ENCODE measurements around the gene GALP.
"Not testable (repeated sequence)": the region's sequence is repeated elsewhere in the genome, so short reads cannot be mapped to it uniquely, and the experiment has no call there.

GALP gene

DNA sequence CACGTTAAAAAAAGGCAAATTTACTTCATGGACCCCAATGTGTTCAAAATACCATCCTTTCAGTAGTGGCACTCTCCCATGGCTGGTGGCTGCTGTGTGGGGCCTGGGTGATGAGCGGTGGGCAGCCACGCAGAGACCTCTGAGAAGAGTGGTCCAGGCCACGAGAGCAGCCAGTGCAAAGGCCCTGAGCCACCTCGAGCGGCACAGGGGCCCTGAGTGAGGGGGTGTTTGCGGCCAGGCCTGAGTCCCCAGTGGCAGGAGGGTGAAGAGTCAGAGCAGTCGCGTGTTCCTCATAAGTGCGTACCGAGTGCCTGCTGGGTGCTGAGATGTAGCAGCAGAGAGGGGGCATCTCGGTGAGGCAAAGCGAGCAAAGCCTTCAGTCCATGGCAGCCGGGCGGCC, 27.7 kb upstream of the GALP start:
- DNase-seq (ENCODE audit: low spot score) = no peak

DNA sequence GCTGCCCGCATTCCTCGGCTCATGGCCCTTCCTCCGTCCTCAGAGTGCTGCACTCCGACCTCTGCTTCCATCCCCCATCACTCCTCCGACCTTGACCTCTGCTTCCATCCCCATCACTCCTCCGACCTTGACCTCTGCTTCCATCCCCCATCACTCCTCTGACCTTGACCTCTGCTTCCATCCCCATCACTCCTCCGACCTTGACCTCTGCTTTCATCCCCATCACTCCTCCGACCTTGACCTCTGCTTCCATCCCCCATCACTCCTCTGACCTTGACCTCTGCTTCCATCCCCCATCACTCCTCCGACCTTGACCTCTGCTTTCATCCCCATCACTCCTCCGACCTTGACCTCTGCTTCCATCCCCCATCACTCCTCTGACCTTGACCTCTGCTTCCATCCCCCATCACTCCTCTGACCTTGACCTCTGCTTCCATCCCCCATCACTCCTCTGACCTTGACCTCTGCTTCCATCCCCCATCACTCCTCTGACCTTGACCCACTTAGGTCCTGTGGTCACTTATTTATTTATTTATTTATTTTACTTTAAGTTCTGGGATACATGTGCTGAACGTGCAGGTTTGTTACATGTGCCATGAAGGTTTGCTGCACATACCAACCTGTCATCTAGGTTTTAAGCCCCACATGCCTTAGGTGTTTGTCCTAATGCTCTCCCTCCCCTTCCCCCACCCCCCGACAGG, 26.7 kb upstream of the GALP start:
- DNase-seq (ENCODE audit: low spot score) = not testable (repeated sequence)

DNA sequence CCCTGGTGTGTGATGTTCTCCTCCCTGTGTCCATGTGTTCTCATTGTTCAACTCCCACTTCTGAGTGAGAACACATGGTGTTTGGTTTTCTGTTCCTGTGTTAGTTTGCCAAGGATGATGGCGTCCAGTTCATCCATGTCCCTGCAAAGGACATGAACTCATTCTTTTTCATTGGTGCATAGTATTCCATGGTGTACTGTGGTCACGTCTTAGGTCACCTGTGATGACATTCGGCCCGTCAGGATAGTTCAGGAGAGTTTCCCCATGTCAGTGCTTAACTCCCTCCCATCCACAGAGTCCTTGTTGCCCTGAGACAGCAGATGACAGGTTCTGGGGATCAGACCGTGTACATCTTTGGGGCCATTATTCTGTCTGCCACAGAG, 26.2 kb upstream of the GALP start:
- DNase-seq (ENCODE audit: low spot score) = no peak

DNA sequence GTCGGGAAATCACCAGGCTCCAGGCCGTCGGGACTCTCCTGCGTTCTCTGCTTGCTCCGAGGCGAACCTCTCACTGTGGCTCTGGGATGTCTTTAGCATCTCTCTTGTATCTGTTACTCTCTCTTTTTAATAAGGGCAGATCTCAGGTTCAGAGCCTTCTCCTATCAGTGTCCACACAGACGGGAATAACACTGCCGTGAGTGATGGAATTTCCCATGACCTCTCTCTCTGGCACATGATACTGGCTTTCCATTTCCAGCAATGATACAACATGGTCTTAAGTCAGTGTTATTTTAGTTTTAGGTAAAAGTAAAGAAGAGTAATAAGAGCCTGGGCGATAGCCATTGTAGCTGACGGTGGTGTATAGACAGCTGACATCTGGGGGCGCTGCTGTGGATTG, 25.4 kb upstream of the GALP start:
- peak; percentile 23 for DNase-seq (ENCODE audit: low spot score)

DNA sequence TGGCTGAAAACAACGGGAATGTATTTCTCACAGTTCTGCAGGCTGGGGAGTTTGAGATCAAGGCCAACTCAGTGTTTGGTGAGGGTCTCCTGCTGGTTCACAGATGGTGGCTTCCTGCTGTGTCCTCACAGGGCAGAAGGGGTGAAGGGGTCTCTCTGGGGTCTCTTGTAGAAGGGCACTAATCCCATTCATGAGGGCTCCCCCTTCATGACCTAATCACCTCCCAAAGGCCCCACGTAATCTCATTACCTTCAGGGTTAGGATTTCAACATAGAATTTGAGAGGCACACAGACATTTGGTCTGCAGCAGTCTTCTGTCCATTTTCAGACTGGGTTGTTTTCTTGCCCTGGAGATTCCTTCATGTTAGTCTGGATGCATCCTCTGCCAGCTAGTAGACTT, 23.2 kb upstream of the GALP start:
- DNase-seq (ENCODE audit: low spot score) = no peak

DNA sequence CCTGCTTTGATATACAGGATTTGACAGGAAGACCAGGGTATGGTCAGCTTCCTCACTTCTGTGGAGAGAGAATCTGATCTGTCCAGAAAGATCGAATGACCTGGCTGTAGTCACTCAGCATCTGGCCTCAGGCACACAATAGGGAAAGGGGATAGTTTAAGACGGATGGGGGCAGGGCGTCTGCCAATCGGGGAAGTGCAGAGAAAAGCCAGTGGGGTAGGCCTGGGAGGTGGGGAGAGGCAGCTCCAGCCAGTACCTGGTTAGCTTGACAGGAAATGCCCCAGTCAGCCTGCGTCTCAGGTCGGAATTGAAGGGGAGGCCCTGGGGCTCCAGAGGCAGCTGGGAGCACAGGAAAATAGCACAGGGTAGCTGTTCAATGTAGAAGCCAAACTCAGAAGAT, 22.3 kb upstream of the GALP start:
- DNase-seq (ENCODE audit: low spot score) = peak; percentile 22

DNA sequence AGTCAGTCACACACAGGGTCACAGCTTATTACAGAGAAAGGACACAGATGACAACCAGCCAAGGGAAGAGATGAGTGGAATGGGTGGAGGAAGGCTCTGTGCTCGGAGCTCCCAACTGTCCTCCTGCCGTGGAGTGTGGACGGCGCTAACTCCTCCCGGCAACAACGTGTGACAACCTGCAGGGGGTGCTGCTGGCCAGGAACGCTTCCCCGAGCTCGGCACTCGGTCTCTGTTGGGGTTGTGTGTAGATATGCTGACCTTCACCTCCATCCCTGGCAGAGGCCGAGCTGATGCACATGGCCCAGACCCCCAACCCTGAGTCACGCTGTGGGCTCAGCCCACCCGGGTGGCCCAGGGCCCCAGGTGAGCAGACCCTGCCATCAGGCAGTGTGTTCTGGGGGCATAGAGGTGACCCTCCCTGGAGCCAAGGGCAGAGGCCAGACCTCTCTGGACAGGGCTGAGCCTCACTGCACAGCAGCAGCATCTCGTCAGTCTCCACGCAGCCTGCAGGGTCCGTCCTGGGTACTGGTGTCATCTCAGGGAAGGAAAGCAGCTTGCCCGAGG, 20.6 kb upstream of the GALP start:
- DNase-seq (ENCODE audit: low spot score) = peak; percentile 67

DNA sequence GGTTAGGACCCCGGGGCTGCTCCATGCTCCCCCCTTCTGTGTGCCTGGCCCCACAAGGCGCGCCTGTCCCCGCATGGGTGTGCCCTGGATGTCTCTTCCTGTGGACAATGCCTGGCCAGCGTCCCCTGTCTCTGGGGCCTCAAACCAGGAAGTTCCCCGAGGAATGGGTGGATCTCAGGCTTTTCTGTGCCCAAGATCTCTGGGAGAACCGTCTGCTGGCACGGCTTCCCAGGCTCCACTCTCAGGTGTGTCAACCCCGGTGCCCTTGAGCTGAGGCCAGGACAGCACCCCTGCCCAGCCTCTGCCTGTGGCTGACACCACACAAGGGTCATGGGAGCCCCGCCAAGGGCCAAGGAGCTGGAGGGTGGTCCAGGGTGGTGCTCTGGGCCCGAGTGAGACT, 19.0 kb upstream of the GALP start:
- DNase-seq (ENCODE audit: low spot score) = no peak

DNA sequence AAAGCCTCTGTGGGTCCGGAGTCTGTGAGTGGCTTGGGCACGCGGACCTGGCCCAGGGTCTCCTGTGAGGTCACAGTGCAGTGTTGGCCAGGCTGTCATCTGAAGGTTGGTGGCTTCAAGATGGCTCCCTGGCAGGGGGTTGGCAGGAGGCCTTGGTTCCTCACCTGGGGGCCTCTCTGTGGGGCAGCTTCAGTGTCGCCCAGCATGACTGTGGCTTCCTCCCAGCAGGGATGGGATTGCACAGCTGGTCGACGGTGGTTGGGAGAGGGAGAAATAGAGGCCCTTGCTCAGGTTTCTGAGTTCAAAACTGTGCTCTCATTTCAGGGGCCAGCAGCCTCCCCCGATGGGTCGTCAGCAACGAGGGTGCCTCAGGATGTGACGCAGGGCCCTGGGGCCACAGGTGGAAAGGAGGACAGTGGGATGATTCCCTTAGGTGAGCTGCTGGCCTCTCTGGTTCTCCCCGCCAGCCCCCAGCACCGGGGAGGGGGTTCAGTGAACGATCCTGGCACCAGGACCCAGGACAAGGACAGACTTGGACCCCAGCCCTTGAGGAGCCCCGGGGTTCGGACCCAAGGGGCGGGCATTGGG, 17.5 kb upstream of the GALP start:
- DNase-seq (ENCODE audit: low spot score) = no peak

DNA sequence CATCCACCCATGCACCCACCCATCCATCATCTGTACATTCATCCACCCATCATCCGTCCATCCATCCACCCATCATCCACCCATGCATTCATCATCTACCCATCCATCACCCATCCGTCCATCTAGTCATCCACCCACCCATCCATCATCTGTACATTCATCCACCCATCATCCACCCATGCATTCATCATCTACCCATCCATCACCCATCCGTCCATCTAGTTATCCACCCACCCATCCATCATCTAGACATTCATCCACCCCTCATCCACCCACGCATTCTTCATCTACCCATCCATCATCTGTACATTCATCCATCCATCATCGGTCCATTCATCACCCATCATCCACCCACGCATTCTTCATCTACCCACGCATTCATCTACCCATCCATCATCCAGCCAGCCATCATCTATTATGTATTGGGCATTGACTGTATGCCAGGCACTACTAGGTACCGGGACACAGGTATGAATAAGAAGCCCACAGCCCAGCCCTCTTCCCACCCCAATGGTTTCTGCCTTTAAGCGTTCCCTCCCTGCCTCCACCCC, 16.7 kb upstream of the GALP start:
- DNase-seq (ENCODE audit: low spot score) = no peak

DNA sequence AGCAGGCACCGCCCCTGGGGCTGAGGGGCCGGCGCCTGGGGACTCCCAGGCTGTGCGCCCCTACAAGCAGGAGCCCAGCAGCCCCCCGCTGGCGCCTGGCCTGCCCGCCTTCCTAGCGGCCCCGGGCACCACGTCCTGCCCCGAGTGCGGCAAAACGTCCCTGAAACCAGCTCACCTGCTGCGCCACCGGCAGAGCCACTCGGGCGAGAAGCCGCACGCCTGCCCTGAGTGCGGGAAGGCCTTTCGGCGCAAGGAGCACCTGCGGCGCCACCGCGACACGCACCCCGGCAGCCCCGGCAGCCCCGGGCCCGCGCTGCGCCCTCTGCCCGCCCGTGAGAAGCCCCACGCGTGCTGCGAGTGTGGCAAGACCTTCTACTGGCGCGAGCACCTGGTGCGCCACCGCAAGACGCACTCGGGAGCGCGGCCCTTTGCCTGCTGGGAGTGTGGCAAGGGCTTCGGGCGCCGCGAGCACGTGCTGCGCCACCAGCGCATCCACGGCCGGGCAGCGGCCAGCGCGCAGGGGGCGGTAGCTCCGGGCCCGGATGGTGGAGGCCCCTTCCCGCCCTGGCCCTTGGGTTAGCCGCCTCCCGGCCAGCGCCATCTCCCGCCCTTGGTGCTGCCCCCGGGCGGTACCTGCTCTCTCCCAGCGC, 16.1 kb upstream of the GALP start:
- no peak for DNase-seq (ENCODE audit: low spot score)

DNA sequence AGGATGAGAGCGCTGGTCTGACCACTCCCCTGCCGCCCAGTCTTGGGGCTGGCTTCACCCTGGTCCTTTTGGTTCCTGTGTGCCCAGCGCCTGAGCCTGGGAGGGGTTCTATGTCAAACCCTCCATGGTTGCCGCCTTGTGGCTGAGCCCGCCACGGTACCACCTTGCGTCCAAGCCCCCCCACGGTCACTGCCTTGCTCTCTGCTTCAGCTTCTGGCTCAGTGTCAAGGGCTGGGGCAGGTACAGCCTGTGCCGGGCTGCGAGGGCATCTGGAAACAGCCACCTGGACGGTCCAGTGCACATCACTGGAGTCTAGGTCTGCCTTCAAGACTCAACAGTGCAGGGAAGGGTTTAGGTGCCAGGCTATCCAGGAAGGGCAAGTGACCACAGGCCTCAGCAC, 14.3 kb upstream of the GALP start:
- DNase-seq (ENCODE audit: low spot score) = no peak

DNA sequence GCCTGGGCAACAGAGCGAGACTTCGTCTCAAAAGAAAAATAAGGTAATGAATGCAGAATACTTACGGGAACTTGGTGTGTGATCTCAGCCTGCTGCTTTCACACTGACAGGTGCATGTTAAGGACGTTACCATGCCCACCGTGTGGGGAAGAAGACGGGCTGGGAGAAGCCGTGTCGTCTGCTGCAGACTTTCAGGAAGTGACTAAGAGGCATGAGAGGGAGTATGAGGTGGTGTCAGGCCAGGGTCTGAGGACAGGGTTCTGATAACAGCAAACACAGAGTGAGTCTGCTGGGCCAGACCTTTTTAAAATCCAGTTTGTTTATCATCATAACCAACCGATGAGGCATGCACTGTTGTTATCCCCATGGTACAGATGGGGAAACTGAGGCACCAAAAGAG, 13.6 kb upstream of the GALP start:
- DNase-seq (ENCODE audit: low spot score) = no peak

DNA sequence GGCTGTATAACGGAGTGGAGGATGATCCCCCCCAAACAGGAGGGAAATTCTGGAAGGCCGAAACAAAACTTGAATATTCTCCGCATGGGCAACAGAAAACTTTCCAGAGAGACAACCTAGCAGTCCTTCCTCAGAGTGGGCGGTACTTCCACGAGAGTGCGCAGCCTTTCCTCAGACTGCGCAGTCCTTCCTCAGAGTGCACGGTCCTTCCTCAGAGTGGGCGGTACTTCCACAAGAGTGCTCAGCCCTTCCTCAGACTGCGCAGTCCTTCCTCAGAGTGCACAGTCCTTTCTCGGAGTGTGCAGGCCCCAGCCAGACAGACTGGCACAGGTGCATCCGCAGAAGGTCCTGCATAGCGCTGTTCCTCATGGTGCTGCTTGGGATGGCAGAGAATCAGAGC, 12.7 kb upstream of the GALP start:
- DNase-seq (ENCODE audit: low spot score) = no peak

DNA sequence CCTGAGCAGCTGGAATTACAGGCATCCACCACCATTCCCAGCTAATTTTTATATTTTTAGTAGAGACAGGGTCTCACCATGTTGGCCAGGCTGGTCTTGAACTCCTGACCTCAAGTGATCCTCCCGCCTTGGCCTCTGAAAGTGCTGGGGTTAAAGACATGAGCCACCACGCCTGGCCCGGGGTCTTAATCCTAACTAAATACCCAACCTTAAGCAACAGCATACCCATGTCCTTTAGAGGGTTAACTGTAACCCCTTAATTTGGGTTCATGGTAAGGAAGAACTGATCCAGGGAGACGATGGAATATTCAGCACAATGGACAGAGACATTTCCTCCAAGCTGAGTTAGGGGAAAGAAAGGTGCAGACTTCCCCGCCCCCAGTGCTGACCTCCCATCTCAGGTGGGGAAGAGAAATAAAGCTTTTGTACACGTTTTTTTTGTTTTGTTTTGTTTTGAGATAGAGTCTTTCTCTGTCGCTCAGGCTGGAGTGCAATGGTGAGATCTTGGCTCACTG, 8.7 kb upstream of the GALP start:
- peak; percentile 68 for DNase-seq (ENCODE audit: low spot score)

DNA sequence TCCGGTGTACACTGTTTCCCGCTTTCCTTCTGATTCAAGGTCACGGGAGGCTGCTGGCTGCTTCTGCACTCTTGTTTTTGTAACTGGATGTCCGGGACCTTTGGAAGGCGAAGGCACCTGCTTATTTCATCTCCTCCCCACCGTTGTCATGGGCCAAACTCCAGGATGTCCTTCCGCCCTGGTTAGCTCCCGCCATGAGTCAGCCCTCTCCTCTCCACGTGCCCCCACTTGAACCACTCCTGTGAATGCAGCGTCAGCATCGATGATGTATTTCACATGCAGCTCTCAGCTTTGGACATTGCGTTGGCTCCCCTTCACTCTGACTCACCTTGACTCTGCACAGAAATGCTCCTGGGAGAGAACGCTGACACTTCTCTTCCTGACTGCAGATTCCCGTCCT, 5.5 kb upstream of the GALP start:
- no peak for DNase-seq (ENCODE audit: low spot score)

DNA sequence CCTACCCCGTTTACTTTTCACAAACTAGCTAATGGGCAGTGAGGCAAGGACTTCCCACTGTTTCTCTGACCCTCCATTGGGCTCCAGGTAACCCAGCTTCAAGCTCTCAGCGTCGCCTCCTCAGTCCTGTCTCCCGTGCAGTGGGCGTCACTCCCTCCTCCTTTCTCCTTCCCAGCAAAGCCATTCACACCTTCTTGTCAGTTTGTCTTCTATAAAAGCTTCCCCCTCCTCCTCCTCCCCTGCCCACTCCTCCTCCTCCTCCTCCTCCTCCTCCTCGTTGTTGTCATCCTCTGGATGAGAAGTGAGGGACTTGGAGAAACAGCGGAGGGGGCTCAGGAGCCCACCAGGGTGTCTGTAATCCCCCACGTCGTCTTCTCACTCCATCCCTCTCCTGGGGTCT, 1.7 kb upstream of the GALP start:
- no peak for DNase-seq (ENCODE audit: low spot score)

DNA sequence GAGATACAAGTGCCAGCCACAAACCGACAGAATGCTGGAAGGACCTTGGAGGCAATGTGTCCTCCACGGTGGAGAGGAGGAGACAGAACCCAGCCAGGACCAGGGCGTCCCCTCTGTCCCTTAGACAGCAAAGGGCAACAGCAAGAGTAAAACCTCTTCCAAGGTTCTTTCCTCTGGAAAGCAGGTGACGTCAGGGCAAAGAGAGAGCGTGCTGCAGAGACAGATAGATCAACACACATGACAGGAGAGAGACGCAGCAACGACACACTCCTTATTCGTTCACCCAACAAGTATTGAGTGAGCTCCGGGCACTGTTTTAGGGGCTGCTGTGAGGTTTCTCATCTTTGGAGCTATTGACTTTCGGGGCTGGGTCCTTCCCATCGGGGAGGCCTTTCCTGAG, 1.3 kb upstream of the GALP start:
- DNase-seq (ENCODE audit: low spot score) = no peak

DNA sequence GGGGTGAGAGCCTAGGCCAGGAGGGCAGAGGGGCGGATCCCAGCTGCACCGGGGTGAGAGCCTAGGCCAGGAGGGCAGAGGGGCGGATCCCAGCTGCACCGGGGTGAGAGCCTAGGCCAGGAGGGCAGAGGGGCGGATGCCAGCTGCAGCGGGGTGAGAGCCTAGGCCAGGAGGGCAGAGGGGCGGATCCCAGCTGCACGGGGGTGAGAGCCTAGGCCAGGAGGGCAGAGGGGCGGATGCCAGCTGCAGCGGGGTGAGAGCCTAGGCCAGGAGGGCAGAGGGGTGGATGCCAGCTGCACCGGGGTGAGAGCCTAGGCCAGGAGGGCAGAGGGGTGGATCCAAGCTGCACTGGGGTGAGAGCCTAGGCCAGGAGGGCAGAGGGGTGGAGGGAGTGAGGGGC, 502 bp downstream of the GALP start:
- not testable (repeated sequence) for DNase-seq (ENCODE audit: low spot score)

DNA sequence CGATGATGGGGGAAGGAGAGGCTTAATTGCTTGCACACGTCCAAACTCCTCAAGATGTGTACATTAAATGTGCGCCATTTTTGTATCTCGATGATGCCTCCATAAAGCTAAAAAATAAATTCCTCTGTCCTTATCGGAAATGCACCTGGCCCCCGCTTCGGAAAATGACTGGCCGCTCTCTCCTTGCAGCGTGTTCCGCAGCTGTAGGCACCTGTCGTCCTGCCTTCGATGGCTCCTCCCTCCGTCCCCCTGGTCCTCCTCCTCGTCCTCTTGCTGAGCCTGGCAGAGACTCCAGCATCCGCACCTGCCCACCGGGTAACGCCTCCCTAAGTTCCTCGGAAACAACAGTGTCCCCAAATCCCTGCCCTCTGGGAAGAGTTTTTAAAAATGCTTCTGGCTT, 1.1 kb downstream of the GALP start:
- DNase-seq (ENCODE audit: low spot score) = no peak

DNA sequence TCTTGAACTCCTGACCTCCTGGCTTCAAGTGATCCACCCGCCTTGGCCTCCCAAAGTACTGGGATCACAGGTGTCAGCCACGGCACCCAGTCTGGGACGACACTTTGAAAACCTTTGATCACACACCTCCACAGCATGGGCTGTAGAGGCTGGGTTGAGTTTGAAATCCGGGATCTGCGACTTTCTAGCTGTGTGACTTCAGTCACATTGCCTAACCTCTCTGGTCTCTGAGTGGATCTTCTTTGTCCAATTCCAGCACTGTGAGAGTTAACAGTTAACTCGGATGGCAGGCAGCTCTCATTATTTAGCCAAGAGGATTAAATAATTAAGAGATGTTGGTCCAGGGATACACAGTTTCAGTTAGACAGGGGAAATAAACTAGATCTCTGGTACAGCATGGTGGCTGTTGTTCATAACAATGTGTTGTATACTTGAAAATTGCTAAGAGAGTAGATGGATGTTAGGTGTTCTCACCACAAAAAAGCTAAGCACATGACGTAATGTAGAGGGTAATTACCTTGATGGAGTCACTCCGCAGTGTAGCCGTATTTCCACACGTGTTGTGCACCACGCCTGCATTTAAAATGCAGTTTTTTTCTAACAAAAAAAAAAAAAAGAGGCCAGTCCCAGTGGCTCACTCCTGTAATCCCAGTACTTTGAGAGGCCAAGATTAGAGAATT, 1.9 kb downstream of the GALP start:
- no peak for DNase-seq (ENCODE audit: low spot score)

DNA sequence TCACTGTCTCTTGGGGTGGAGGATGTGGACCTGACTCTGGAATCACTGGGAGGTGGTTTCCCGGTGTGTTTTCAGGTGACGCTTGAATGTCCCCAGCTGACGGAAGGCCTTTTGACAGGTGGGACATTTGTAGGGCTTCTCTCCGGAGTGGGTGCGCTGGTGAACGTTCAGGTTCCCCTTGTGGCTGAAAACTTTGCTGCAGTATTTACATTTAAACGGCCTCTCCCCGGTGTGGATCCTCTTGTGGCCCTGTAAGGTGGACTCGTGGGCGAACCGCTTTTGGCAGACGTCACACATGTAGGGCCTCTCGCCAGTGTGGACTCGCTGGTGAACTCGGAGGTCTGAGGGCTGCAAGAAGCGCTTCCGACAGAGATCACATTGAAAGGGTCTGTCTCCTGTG, 14.0 kb downstream of the GALP start:
- DNase-seq (ENCODE audit: low spot score) = no peak

Measured in HuH-7.5 (cell line).